Heart left ventricle (tissue), 13 donors: Measurements from ENCODE around the gene SRGAP1.

ENCODE experiments used
- CTCF ChIP-seq, 12 donors: fragments of 200-600 bp; sonication (generic) in 4 of 12; IDR thresholded peaks; one replicate each; pipeline versions ENCODE4 v1.5.0 to v1.8.0; 2018 to 2022; ENCODE audit warnings: antibody characterized with exemption in 12 of 12, mild to moderate bottlenecking in 5 of 12
- POLR2A ChIP-seq, 2 donors: fragments of 450-650 bp; IDR thresholded peaks; one replicate each; pipeline ENCODE4 v1.6.1; 2017; ENCODE audit warnings: antibody characterized with exemption in 2 of 2, mild to moderate bottlenecking in 2 of 2, moderate library complexity in 2 of 2
- donor health status: ischemic (EF 13 %, LVEDD 7.1; RV severe dilation, severe dysfunction).
- donor health status: DM: no; HTN: yes; CAD: no.
- donor health status: DM: no; HTN: no; CAD: no.
- donor health status: ischemic (EF 25% LVEDD 6.9; RV normal size, moderate dysfunction).
- donor health status: ischemic (EF 25% LVEDD 5.7; RV mildly dilated, moderate dysfunction).
- donor health status: ischemic (EF 35%, LVEDD 5.7; RV mildly dilated, moderate dysfunction).
- donor health status: nonischemic (EF 11% LVEDD 7.7; RV severe dilation, severe dysfunction).
- donor health status: DM: yes; HTN: yes; CAD: no.
- donor health status: PGD.
- donor health status: ischemic (EF 29% LVEDD 5.4; RV normal size, mild dysfunction).
- donor health status: nonischemic (EF 23%, LVEDD 6.1; RV moderate dilation, normal function).

GRCh38 chr12:64044191-64044590 lies 199.7 kb downstream of the SRGAP1 start:
- TF ChIP-seq POLR2A (IDR thresholded peaks at IDR 0.05) (no peak), CTCF (IDR thresholded peaks at IDR 0.05) (no peak)
